Ovary (tissue), 9 donors: ENCODE measurements around the gene SUPT6H. TPM values are rescaled to one million over a fixed set of nuclear protein-coding genes. Genes with fewer than 3 reads are reported as not detected.

ENCODE experiments used
- DNase-seq, 5 donors: peaks; one replicate each; pipeline ENCODE4 v3.0.0-alpha.2; 2019 to 2020
- H3K27ac ChIP-seq, 2 donors: fragments of 200-600 bp; one replicate each; pipeline versions ENCODE4 v1.5.1 to v1.8.0; 2019 to 2022
- H3K27me3 ChIP-seq: fragments of 200-600 bp; one replicate; pipeline ENCODE4 v1.8.0; 2022
- H3K36me3 ChIP-seq: fragments of 200-600 bp; sonication (generic); one replicate; pipeline ENCODE4 v1.5.1; 2019
- H3K4me1 ChIP-seq: one replicate; pipeline ENCODE4 v1.8.1; 2013; ENCODE audit warnings: mild to moderate bottlenecking, moderate library complexity; ENCODE audit not compliant: insufficient read depth
- H3K4me3 ChIP-seq: fragments of 200-600 bp; sonication (generic); one replicate; pipeline ENCODE4 v1.5.1; 2017
- H3K9me3 ChIP-seq, 2 donors: fragments of 200-600 bp in 1 of 2; sonication (generic) in 1 of 2; one replicate each; pipeline versions ENCODE4 v1.5.1 to v1.8.1; 2013 to 2019; ENCODE audit warnings: mild to moderate bottlenecking in 1 of 2, moderate library complexity in 1 of 2
- CTCF ChIP-seq, 3 donors: fragments of 450-650 bp in 2 of 3; fragments of 200-600 bp in 1 of 3; IDR thresholded peaks; one replicate each; pipeline versions ENCODE4 v1.5.1 to v1.8.0; 2016 to 2022; ENCODE audit warnings: antibody characterized with exemption in 3 of 3, mild to moderate bottlenecking in 1 of 3
- EP300 ChIP-seq: sonication (generic); formaldehyde crosslinking; IDR thresholded peaks from one replicate; pipeline ENCODE4 v1.6.1; 2017; ENCODE audit warnings: antibody characterized with exemption
- POLR2A ChIP-seq: fragments of 450-650 bp; IDR thresholded peaks from one replicate; pipeline ENCODE4 v1.6.1; 2017; ENCODE audit warnings: antibody characterized with exemption, mild to moderate bottlenecking, moderate library complexity
- WGBS, 3 donors: extraction: QIAGEN DNeasy Blood & Tissue Kit in 1 of 3; methylation state at CpG; one replicate each; pipeline versions ENCODE4 v1.1.5 to v1.1.7; 2013 to 2017; 5-methylcytosine and 5-hydroxymethylcytosine counted together
- intact Hi-C, 4 donors: fragments of 100-400 bp; cut with DNase I; formaldehyde crosslinking; loops; one replicate each; pipeline versions ENCODE4 v1.11.0 to v1.15.1; 2022 to 2023
- polyA plus RNA-seq, 2 donors: library from polyadenylated mRNA; stranded (reverse); fragments of 200-250 nt in 1 of 2; fragments of 350-450 nt in 1 of 2; fragmentation: Illumina TruSeq in 1 of 2; extraction: RNeasy Lipid Tissue Mini Kit (QIAGEN cat#74804) in 1 of 2; gene quantifications; one replicate each; pipeline ENCODE4 v1.2.3, GENCODE V29; 2013 to 2014
- total RNA-seq, 7 donors: library from RNA; depleted of rRNA in 2 of 7; stranded (reverse); fragments of >200 nt in 2 of 7; fragmentation: NEBNext Ultra II Directional in 3 of 7; extraction: Animal tissue kit (Norgen Biotek cat#: 25700) in 3 of 7; gene quantifications; one replicate each; pipeline versions ENCODE4 v1.1.0 to v1.2.4, GENCODE V29; 2016 to 2023
- donor health status: DM: no; HTN: no; CAD: no; lungs with moderate emphysema.
- donor health status: DM: no; HTN: no; CAD: no.
- donor health status: Bipolar disorder and iron deficiency.
- donor health status: DM: yes; HTN: yes; CAD: no.
- donor health status: DM: no; HTN: no; CAD: no.
- donor health status: DM: yes; HTN: yes; CAD: no.

The SUPT6H gene
- total and polyA plus RNA-seq, 9 donors = 34.8 to 83.8 (median 67.2) TPM

- 63 to 75% (median 69%) methylated on average over 2 of the region's 2 CpGs for WGBS, 3 donors
- Histone ChIP-seq H3K36me3 (no peaks in the 10 kb centered on the region), H3K9me3 (no peaks in the 10 kb centered on the region), H3K27ac (no peak overlapping the region), H3K27me3 (no peaks in the 10 kb centered on the region), H3K4me3 (no peak overlapping the region), H3K4me1 (no peaks in the 10 kb centered on the region)
- no peak for DNase-seq
- intact Hi-C loops = no loop called here
- TF ChIP-seq EP300 = no peak
- no peak for TF ChIP-seq POLR2A
- TF ChIP-seq CTCF (IDR thresholded peaks at IDR 0.05) = no peak
Observed at GRCh38 chr17:28620010-28620409, 42.0 kb upstream of the SUPT6H start.

GRCh38 chr17:28622186-28622585, 39.8 kb upstream of the SUPT6H start:
- Histone ChIP-seq H3K27ac (no peak overlapping the region), H3K4me3 (no peak overlapping the region), H3K36me3 (no peaks in the 10 kb centered on the region), H3K27me3 (no peaks in the 10 kb centered on the region), H3K4me1 (no peaks in the 10 kb centered on the region), H3K9me3 (no peaks in the 10 kb centered on the region)
- no peak for DNase-seq
- 88 to 97% (median 92%) methylated on average over 3 of the region's 3 CpGs for WGBS, 3 donors
- no peak for TF ChIP-seq EP300
- TF ChIP-seq POLR2A = no peak
- no peak for TF ChIP-seq CTCF (IDR thresholded peaks at IDR 0.05)
- intact Hi-C loops = no loop called here

GRCh38 chr17:28623696-28624095, 38.3 kb upstream of the SUPT6H start:
- DNase-seq = no peak
- Histone ChIP-seq H3K27ac (no peak overlapping the region), H3K36me3 (no peaks in the 10 kb centered on the region), H3K4me3 (no peak overlapping the region), H3K4me1 (no peaks in the 10 kb centered on the region), H3K9me3 (no peaks in the 10 kb centered on the region), H3K27me3 (no peaks in the 10 kb centered on the region)
- 86 to 91% (median 89%) methylated on average over 4 of the region's 4 CpGs for WGBS, 3 donors
- intact Hi-C loops = no loop called here
- TF ChIP-seq EP300 = no peak
- TF ChIP-seq CTCF (IDR thresholded peaks at IDR 0.05) = no peak
- no peak for TF ChIP-seq POLR2A

GRCh38 chr17:28624148-28624547, 37.9 kb upstream of the SUPT6H start:
- TF ChIP-seq POLR2A (no peak), CTCF (IDR thresholded peaks at IDR 0.05) (no peak), EP300 (no peak)
- no peaks in the 10 kb centered on the region for H3K27me3 ChIP-seq
- no peaks in the 10 kb centered on the region for H3K36me3 ChIP-seq
- no peak overlapping the region for H3K27ac ChIP-seq
- H3K4me3 ChIP-seq = no peak overlapping the region
- no peak for DNase-seq
- no peaks in the 10 kb centered on the region for H3K4me1 ChIP-seq
- intact Hi-C loops = no loop called here
- WGBS, 3 donors = 93 to 97% (median 97%) methylated on average over 2 of the region's 2 CpGs
- no peaks in the 10 kb centered on the region for H3K9me3 ChIP-seq

GRCh38 chr17:28626818-28627217, 35.2 kb upstream of the SUPT6H start:
- H3K4me1 ChIP-seq = no peaks in the 10 kb centered on the region
- H3K4me3 ChIP-seq = no peak overlapping the region
- no peak for DNase-seq
- H3K9me3 ChIP-seq = no peaks in the 10 kb centered on the region
- H3K36me3 ChIP-seq = no peaks in the 10 kb centered on the region
- 86 to 92% (median 89%) methylated on average over 4 of the region's 4 CpGs for WGBS, 3 donors
- TF ChIP-seq EP300 = no peak
- no peak for TF ChIP-seq CTCF (IDR thresholded peaks at IDR 0.05)
- no peak for TF ChIP-seq POLR2A
- H3K27me3 ChIP-seq = no peaks in the 10 kb centered on the region
- intact Hi-C loops = no loop called here
- H3K27ac ChIP-seq = no peak overlapping the region
